GM19193 (cell line): ENCODE measurements around the gene POU6F2.

Experiments used
- POLR2A ChIP-seq: IDR thresholded peaks from 4 replicates; pipeline ENCODE4 v1.6.1; 2011; ENCODE audit not compliant: insufficient read depth, insufficient read length; ENCODE audit errors: extremely low read depth

The POU6F2 gene

DNA sequence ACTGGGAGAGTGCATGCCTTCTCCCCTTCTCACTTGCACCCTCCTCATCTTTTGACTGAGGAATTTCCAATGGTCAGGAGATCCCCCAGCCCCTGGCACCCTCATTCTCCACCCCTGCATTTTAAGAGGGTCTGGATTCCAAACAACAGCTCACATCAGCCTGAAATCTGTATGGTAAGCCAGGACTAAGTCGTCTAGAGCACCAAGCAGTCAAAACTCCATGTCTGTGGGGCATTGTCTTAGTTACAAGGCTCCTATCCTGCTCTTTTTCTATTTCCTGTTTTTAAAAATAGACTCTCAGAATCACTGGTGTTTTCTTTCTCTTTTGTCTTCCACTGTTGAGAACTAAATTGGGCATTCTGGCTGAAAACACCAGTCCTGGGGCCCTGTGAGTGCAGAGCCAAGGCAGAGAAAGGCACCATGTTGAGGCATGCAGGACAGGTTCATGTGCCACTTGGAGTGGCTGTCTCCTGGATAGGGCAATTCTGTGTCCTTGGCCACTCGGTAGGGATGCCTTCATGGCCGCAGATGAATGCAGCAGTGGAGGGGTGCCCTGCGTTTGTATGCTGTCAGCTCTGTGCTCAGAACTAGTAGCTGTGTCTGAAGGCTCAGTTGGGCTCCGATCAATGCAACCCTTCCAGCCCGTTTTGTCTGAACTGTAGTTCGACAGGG, 371.9 kb downstream of the POU6F2 start:
- no peak for TF ChIP-seq POLR2A

DNA sequence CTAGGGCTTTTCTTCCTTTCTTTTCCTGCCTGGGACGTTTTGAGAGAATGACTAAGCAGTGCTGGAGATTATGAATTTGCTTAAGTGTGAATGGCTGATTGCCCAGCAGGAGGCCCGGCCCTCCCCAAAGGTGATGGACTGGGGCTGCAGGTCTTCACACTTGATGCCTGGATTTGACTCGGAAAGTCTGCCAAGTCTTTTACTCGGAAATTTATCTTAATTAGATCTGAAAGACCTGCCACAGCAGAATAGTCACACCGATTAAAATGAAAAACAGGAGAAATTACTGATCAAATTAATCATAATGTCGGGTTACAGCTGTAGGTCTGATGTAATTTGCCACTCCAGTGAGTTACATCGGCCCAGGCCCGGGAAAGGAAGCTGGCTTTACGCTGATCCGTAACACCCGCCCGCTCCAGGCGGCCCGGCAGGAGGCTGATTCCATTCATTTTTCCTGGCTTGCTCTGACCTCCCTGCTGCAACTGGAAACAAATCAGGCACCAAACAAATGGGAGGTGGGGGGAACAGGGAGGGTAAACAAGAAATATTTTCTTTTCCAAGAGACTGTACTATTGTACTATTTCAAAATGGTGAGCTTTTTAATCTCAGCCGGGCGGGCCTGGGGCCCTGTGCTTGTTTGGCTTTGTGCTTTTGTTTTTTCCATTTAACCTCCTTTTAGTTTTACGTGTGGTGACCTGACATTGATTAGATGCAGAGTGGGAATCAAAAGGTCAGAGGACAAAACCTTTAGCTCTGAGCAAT, 376.1 kb downstream of the POU6F2 start:
- no peak for TF ChIP-seq POLR2A

- TF ChIP-seq POLR2A = no peak
Measured at GRCh38 chr7:39355664-39356063, 378.0 kb downstream of the POU6F2 start.

- TF ChIP-seq POLR2A = no peak
Measured at GRCh38 chr7:39356172-39356925, 378.6 kb downstream of the POU6F2 start.

GRCh38 chr7:39357648-39358047, 379.9 kb downstream of the POU6F2 start:
- no peak for TF ChIP-seq POLR2A

- TF ChIP-seq POLR2A = no peak
Measured at GRCh38 chr7:39360038-39360437, 382.3 kb downstream of the POU6F2 start.

GRCh38 chr7:39360766-39361165, 383.1 kb downstream of the POU6F2 start:
- no peak for TF ChIP-seq POLR2A

DNA sequence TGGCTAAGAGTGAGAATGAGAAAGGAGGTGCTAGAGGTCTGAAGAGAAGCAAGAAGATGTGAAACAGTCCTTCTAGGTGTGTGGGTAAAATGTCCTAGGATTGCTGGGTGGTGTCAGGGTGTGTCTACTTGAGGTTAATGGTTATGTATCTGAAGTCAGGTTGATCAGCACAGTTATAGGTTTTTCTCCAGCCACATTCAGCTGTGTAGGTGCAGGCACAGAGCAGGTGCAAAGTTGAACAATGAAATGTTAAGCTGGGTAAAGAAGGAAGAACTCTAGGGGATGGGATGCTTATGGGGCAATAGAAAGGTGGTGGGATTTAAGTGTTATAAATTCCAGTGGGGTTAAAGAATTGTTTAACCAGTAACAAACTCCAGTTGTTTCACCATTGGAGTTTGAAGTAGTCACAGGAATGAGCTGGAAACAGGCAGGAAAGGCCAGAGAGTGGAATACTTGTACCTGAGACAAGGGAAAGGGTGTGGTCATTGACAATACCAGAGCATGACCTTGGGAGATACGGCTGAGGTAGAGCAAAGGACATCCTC, 388.1 kb downstream of the POU6F2 start:
- no peak for TF ChIP-seq POLR2A

- TF ChIP-seq POLR2A = no peak
Measured at GRCh38 chr7:39367451-39367850, 389.7 kb downstream of the POU6F2 start.

DNA sequence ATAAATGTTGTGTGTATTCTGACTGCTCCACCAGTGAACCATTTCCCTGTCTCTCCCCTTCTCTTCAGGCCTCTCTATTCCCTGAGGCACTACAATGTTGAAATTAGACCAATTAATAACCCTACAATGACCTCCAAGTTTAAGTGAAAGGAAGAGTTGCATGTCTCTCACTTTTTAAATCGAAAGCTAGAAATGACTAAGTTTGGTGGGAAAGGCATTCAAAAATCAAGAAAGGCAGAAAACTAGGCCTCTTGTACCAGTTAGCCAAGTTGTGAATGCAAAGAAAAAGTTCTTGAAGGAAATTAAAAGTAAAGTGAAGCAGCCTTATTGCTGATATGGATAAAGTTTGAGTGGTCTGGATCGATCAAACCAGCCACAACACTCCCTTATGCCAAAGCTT, 390.2 kb downstream of the POU6F2 start:
- no peak for TF ChIP-seq POLR2A

DNA sequence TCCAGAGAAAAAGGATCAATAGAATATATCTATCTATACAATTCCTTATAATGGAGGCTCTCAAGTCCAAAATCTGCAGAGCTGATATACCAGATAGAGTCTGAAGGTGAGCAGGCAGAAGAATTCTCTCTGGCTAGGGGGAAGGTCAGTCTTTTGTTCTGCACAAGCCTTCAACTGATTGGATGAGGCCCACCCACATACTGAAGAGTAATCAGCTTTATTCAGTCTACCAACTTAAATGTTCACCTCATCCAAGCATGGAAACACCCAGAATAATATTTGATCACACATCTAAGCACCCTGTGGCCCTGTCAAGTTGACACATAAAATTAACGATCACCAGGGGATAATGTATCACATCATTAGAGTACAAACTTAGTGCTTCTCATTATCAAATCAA, 394.7 kb downstream of the POU6F2 start:
- no peak for TF ChIP-seq POLR2A

DNA sequence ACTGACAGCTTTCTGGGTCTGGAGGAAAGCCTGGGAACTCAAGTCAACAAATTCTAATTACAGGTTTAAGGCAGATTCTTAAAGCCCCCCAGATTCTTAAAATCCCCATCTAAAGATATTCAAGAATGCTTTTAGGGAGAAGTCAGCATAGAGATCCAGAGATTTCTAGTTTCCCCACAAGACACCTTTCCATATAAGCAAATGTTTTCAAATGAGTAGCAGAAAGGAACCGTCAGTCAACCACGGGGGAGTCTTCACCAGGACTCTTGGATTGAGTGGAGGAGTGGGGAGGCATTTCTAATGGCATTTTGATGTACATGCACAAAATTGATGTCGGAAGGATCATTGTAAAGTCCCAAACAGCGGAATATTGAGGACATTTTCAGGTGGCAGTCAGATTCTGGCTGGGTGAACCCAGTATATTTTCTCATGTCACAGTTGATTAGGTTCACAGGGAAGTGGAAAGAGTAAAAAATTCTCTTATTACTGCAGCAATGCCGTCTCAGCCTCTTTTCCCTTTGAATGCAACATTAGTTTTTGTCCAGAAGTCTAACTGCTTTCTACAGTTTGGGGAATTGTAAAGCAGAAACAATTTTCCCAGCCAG, 396.8 kb downstream of the POU6F2 start:
- TF ChIP-seq POLR2A = no peak

DNA sequence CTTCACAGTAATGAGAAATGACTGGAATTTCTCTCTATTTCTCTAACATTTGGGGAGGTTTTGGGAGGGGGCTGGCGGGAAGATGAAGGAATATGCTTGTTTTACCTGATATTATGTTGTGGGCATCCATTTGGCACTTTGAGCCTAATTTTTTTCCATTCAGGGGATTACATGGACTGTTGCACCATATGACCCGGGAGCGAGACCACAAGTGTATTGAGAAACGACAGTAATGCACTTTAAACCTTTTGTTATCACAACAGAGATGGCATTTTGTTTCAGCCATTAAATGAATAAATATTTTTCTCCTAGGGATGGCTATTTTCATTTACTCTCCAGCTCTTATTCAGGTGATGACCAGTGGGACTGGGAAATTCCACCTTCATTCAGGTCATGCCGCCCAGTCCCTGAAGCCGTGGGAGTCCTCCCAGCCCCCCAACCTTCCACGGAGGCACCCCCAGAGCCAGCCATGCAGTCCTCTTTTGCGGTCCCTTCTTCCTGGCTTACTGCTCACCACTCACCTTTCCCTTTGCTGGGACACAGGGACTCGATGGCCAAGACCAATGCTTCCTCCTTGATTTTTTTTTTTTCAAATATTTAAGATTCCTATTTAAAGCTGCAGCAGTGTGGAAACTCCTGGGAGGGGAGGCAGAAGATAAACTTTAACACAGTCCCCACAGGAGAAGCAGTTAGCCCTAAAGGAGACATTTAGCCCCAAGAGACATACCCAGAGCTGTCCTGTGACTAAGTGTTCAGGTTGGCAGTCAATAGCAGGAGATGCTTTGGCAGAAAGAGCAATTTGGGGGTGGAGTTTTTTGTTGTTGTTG, 397.6 kb downstream of the POU6F2 start:
- no peak for TF ChIP-seq POLR2A

GRCh38 chr7:39375874-39376190, 398.1 kb downstream of the POU6F2 start:
- no peak for TF ChIP-seq POLR2A

DNA sequence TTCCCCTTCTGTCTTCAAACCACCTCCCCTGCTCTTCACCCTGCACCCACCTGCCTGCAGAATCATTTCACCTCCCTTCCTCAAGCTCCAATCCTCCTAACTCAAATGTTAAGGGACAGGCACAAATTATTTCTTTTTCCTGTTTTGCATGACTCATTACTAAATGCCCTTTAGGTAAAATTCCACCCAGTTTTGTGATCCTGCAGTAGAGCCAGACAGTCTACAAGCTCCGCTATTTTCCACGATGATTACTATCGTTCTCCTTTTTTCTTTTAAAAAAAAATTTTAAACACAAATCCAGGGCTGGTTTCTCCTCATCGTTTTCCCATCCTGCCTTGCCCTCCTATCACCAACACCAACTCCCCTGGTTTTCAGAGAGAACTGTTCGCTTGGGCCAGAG, 401.7 kb downstream of the POU6F2 start:
- no peak for TF ChIP-seq POLR2A

DNA sequence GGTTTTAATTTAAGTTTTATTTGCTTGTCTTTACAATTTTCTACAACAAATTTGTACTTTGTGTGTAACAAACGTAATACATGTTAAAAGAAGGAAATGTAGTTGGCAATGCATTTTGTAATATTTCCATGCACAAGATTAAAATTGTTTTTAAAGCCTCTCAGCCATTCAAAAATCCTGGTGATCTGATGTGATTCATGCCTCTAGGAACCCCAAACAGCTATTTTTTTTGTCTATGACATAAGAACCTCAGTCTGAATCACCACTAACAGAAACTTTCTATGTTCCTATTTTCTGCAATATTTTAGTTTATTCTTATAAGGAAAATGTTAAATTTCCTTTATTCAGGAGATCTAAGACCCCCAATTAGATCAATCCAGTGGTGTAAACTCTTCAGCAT, 405.4 kb downstream of the POU6F2 start:
- TF ChIP-seq POLR2A = no peak
